Activated CD4-positive, CD25-positive, alpha-beta regulatory T cell treated with anti-CD3 and anti-CD28 coated beads, Interleukin-2, amount 50 U/mL, for 16 hours (primary cell): ENCODE results near the gene ARHGEF19.
"Not testable (repeated sequence)": the region's sequence is repeated elsewhere in the genome, so short reads cannot be mapped to it uniquely, and the experiment has no call there.

Experiments
- DNase-seq: peaks from one replicate; pipeline ENCODE4 v3.0.0-alpha.2; 2020; ENCODE audit warnings: low read depth, low spot score

Gene ARHGEF19

DNA sequence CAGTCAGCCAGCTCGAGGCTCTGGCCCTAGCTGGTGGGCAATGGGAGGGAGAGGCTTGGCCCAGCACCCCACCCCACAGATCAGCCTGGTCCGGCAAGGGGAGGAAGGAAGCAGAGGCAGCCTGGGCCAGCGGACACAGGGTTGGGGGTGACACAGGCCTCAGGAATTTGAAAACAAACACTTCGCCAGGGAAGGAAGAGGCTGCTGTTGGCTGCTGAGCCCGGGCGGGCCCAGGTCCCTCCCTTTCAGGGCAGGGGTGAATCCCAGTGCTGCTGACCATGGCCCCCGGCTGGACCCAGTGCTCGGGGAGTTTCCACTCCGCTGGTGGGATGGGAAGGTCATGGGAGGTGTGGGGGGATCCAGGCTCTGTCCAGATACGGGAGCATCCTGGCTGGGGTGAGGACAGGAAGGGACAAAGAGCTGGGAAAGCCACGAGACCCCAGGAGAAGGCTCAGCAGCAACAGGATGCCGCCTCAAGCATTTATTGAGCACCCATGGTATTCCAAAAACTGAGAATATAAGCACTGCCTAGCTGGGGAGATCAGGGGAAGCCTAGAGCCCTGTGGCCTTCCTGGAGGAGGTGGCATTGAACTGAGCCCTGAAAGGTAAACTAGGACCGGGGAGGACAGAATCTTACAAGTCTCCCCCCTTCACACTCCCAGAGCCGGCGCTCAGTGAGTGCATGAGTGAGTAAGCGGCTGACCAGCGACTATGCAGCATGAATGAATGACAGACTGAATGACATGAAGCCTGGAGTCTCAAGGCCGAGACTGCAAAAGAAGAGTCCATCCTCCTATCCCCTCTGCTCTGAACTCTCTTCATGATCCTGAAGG, 30.3 kb downstream of the ARHGEF19 start:
- no peak for DNase-seq

DNA sequence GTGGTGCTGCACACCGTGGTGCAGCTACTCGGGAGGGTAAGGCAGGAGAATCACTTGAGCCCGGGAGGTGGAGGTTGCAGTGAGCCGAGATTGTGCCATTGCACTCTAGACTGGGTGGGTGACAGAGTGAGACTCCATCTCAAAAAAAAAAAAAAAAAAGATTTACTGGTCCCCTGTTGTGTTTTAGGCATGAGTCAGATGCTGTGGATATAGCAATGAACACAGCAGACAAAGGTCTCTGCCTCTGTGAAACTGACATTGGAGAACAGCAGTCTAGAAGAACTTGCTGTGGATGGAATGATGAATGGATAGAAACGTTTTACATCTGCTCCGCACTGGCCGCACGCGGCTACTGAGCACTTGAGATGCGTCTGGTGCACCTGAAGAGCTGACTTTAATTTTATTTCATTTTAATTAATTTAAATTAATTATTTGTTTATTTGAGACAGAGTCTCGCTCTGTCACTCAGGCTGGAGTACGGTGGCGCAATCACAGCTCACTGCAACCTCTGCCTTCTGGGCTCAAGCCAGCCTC, 32.1 kb downstream of the ARHGEF19 start:
- no peak for DNase-seq

DNA sequence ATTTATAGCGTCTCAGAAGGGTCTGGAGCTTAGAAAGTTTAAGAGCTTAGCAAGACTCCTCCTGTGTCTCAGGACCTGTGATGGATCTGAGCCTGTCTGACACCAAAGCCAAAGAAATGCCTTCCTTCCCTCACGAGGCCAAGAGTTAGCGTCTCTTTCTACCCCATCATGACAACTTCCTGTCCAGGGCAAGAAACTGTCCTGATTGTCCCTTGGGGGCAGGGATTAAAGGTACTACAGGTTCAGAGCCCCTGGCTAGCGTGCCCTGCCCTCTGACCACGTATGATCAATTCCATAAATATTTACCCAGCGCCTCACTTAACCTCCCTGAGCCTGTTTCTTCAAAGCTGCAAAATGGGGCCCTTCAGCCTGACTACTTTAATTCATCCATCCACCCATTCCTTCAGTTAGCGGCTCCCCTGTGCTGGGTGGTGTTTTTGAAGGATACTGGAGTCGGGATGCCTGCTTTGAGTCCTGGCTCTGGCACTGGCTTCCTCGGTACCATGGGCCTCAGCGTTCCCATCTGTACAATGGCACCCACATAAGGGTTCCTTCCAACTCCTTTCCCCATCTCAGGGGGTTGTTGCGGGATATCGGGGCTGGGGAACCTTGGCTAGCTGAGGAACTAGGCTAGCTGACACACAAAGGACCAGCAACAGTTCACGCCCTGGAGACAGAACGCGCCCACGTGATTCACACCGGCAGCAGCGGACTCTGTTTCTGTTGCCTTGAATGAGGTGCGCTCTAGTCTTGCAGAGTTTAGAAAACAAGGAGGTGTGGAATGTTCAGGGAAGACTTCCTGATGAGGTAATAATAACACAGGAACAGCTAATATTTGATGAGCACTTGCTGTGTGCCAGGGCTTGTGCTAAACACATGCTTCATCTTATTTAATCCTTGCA, 33.6 kb downstream of the ARHGEF19 start:
- no peak for DNase-seq

DNA sequence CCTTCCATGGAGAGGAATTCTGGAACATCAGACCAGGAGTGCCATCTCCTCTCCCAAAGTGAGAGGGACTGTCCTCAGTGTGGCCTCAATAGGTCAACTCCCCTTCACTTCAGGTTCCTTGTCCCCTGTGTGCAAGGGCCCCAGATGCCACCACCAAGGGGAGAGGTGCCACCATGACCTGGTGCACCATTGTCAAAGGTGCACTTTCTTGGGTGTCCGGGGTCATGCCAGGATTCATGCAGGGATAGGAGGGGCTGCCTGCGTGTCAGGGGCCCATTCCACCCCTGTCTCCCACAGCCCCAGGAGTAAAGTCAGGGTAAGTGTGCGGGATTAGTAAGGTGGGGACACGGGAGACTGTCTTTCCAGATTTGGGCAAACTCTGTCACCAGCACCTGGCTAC, 35.1 kb downstream of the ARHGEF19 start:
- DNase-seq: no peak

DNA sequence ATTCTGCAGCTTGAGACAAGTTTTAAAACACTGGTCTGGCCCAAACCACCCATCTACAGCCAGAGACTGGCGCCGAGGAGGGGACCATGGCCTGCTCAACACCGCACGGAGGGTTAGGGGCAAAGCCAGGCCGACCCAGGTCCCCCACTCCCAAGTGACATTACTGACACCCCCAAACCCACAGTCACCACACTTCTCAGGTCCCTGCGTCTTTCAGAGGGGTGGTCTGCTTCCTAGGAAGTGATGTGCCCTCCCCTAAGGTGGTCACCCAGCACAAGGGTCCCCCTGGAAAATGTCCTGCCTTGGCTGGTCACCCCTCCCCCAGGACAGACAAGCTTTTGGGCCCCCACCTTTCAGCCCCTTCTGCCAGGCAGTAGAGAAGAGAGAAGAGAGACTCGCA, 35.8 kb downstream of the ARHGEF19 start:
- DNase-seq: no peak

DNA sequence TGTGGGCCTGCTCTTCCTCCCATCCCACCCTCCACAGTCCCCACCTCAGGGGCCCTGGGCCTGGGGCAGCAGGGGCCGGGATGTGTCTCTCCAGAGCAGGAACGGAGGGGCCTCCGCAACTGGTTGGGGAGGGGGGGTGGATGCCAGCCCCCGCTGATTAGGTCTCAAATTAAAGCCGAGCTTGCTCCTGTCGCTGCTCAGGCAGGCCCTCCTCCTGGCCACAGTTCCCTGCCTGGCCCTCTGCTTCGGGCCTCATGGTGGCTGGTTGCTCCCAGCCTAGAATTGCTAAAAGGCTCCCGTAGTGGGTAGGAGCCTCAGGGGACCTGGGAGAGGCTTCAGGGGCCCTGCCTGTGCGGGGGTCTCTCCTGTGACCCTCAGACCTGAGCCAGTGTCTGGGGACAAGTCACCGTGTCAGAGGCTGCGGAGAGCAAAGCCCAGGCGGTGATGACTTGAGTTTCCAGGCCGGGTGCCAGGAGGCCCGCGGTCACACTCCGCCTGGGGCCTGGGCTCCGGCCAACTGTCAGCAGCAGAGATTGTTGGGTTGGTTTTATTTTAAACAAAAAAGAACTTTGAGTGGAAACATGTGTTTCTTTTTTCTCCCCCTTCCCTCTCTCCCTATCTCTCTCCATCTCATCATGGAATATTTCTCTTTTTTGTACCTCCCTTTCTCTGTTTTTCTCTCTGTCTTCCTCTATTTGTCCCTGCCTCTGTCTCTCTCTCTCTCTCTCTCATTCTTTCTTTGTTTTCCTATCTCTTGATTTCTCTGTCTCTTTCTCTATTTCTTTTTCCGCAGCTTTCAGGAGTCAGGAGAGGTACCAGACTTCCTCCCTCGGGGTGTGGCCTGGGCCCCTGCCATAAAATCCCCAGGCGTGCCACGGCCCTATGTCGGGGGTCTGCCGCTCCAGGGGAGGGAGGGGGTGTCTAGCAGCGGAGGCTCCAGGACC, 36.6 kb downstream of the ARHGEF19 start:
- no peak for DNase-seq

DNA sequence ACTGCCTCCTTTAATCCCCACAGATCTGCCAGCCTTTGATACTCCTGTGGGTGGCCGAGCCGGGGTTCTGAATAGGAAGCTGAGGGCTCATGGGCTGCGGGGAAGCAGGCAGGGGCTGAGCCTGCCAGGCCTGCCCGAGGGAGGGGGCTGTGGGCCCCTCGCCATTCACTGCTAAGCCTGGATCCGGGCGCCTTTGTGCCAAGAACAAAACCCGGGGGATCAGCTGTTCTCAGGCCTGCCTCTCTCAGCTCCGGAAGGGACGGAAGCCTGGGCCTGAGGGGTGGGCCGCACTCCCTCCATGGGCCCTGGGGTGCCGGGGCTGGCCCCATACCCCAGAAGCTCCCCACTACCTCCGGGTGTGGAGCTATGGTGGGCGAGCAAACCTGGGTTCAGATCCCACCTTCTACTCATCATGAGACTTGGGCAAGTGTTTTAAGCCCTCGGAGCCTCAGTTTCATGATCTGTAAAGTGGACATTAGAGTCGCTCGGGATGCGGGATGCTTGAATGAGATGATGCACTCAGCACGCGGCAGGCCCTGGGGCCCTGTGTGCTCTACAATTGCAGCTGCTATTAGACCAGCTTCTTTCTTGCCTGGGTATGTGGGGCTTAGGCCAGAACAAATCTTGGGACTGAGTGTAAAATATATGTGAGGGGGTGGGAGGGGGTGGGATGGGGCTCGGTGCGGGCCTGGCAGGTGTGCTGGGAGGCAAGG, 37.4 kb downstream of the ARHGEF19 start:
- no peak for DNase-seq

DNA sequence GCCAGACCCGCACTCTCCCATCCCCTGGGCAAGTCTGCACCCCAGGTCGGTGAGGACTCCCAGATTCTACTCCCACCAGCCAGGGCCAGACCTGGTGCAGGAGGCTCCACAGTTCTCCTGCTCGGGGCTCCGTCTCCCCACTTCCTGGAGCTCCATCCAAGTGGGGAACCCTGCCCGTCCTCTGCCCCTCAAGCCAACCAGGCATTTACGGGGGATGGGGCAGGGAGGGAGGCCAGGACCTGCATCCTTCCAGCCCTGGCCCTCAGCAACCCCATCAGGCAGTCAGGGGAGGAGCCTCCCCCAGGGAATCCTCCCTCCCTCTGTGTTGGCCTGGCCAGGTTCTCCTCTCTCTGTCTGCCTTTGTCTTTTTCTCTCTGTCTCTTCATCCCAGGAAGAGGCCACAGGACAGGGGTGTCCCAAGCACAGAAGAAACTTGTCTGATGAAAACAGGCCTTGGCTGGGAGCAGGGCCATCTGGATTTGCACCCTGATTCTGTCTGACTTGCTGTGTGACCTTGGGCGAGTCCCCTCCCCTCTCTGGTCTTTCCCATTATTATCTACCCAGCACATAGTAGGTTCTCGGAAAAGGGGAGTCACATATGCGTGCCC, 38.1 kb downstream of the ARHGEF19 start:
- DNase-seq: no peak

DNA sequence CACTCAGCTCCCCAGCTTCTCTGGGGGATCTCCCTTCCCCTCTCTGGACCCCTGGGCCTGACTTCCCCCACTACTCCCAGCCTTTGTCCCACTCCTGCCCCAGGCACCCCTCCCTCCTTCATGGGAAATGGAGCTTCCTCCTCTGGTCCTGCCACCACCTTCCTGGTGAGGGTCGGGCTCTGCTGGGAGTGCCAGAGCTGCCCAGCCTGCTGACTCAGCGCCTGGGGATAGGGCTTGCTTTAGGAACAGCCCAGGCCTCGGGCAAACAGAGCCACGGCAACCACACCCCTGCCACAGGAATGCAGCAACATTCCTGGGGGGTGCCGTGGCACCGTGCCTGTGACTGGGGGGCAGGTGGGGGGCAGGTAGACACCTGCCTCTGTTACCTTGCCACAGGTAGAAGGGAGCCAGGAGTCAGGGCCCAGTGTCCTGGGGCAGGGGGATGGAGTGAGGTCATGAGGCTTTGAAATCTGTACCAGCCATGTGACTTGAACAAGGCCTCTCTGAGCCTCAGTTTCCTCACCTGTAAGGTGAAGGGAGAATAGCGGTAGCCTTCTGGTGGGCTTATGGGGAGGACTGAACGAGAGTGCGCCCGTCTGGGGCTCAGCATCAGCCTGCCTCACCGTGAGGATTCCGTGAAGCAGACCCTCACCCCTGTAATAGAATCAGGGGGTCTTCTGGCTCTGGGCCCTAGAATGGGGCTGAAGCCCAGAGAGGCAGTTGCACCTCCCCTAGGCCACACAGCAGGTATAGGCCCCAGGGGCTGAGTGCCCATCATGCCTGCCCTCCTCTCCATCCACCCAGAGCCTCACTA, 38.8 kb downstream of the ARHGEF19 start:
- DNase-seq: no peak

DNA sequence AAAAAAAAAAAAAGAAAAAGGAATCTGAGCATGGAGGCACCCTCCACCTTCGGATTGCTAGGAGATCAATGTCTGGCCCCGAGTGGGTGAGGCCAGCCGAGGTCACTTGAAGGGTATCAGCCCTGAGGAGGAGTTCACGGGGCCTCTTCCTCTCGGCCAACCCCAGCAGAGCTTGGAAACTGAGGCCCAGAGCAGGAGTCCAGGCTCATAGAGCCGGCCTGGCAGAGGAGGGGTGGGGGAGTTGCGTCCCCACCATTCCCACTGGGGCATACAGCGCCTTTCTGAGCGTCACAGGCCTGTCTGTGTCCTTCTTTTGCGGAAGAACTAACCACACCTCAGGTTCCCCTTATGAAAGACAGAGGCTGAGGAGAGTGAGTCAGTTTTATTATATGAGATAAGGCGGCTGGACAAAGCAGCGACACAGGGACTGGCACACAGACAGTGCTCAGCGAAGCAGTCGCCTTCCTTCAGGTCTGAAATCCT, 39.4 kb downstream of the ARHGEF19 start:
- DNase-seq: no peak

DNA sequence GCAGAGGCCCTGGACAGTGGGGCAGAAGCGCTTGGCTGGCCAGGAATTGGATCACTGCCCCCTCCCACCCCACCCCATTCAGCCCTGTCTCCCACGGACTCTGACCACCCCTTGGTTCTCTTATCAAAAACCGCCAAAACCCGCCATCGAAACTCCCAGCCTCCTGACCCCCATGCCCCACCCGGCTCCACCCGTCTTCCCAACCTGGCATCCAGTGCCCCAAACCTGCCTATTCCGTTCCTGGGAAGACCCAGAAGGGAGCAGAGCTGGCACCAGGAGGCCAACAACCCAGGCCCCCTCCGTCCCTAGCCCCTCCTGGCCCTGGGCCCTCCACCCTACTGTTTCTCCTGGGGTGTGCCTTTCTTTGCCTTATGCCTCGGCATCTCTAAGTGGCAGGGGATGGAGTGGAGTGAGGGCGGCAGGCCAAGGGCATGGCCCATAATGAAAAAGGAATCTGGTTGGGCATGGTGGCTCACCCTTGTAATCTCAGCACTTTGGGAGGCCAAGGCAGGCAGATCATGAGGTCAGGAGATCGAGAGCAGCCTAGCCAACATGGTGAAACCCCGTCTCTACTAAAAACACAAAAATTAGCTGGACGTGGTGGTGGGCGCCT, 40.1 kb downstream of the ARHGEF19 start:
- no peak for DNase-seq

DNA sequence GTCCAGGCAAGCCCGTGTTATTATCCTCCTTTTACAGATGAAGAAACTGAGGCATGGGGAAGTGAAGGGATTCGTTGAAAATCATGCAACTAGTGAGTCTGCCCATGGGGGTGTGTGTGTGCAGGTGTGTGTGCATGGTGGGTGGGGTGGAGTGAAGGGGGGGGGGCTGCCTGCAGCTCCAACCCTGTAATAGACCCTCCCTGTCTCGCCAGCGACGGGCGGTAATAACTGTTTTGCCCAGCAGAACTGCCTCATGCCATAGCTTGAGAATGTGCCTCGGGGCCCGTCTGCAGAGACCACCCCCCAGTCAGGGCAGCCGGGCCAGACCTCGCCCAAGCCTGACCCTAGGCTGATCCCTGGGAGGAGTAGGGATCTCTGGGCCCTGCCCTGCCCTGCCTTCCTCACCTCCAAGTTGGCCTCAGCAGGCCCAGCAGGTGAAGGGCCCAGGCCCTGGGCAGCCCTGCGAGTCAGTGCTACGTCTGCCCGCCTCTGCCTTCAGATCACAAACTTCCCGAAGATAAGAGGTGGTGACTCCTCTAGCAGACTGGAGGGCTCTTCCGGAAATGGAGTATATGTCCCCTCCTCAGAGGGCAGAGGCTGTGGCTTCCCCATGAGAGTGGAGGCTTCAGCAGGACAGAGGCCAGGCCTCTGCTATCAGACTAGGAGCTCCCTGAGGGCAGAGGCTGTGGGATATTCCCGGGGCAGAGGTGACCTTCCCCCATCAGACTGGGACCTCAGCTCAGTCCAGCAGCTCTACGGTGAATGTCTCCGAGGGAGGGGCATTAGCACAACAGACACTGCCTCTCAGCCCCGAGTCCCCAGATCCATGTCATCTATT, 40.9 kb downstream of the ARHGEF19 start:
- no peak for DNase-seq

DNA sequence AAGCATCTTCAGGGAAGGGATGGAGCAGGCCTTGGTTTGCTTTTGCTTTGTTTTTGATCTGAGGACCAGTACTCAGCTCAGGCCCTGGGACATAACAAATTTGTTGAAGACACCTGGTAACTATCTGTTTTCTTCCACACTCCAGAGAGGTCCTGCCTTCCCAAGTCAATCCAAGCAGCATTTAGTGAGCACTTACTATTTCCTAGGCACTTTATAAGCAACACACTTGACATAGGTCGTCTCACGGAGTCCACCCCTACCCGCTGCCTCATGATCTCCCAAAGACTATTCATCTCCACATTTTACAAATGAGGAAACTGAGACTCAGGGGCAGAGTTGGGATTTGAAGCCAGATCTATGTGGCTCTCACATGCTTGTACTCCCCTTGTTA, 42.2 kb downstream of the ARHGEF19 start:
- no peak for DNase-seq

DNA sequence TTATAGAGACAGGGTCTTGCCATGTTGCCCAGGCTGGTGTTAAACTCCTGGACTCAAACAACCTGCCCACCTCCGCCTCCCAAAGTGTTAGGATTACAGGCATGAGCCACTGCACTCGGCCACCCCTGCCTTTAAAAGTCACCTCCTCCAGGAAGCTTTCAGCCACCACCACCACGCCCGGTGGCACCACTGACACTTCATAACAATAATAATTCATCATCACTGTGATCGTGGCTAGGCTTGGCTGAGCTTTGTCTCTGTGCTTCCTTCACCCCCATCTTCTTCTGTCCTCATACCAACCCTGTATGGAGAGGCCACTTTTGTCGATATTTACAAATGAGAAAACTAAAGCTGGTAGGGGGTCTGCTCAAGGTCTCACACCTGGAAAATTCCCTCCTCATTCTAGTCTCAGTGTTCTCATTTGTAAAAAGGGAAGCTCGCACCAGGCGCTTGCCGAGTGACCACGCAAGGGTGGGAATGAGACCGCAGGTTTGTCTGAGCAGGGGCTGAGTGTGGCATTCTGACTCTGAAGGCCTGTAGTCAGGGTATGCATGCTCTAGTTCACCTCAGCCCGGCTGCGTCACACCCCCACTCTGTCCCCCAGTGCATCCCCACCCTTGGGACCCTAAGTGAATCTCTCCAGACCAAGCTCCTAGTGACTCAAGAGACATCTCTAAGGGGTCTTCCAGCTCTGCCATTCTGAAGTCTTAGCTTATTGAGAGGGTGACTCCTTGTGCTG, 43.7 kb downstream of the ARHGEF19 start:
- no peak for DNase-seq

DNA sequence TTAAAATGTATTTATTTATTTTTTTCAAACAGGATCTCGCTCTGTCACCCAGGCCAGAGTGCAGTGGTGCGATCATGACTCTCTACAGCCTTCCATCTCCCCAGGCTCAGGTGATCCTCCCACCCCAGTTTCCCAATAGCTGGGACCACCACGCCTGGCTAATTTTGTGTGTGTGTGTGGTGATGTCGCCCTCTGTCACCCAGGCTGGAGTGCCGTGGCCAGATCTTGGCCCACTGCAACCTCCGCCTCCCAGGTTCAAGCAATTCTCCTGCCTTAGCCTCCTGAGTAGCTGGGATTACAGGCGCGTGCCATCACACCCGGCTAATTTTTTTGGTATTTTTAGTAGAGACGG, 44.3 kb downstream of the ARHGEF19 start:
- not testable (repeated sequence) for DNase-seq

DNA sequence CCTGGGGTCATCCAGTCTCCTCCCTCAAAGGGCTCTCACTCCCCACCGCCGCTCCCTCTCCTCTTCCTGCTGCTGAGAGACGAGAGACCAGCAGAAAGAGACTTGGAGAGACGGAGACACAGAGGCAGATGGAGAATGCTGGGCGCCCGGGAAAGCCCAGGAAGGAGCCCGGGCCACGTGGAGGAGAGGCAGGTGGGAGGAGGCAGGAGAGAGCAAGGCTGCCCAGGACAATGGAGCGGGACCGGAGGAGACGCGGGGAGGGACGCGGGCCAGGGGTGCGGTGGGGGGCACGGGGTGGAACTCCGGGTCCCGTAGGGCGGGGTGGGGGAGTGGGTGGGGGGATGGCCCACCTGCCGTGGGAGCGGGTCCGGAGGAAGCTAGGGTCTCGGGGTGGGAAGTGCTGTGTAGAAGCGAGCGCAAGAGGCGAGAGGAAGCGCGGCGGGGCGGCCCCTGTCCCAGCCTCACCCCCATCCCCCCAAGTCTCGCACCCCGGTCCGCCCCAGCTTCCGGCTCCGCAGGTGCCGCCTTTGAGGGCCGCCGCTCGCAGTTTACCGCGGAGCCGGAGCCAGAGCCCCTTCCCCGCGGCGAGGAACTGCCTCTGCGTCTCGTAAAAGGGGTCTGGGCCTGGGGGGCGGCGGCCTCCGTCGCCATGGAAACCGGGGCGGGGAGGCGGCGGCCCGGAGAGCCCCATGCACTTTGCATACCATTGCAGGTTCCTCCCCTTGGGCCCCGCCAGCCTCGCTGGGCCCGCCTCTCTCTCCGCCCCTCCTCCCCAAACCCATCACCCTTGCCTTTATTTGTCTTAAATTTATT, 44.9 kb downstream of the ARHGEF19 start:
- DNase-seq: no peak
